Epithelial cell of proximal tubule (primary cell): Measurements from ENCODE around the gene SDK1. TPM values are rescaled to one million over a fixed set of nuclear protein-coding genes. Genes with fewer than 3 reads are reported as not detected.
A peak's percentile ranks its signal among the peaks of the same experiment; 100 is the strongest.

Experiments used
- DNase-seq: peaks from one replicate; pipeline ENCODE4 v3.0.0-alpha.2; 2011; ENCODE audit warnings: low read depth
- H3K4me3 ChIP-seq: 2 replicates; pipeline ENCODE4 v1.5.1; 2011; ENCODE audit warnings: low read depth, mild to moderate bottlenecking, low read length
- CTCF ChIP-seq: conservative IDR thresholded peaks from 2 replicates; pipeline ENCODE4 v1.5.1; 2012; ENCODE audit warnings: low read depth, mild to moderate bottlenecking, low read length
- total RNA-seq: library from RNA; depleted of rRNA; stranded (reverse); fragments of >200 nt; gene quantifications from 2 replicates; pipeline ENCODE4 v1.2.3, GENCODE V29; 2015

The SDK1 gene
- total RNA-seq, 1 donor from 2014 or later = 0.75 TPM

- no peak for DNase-seq
- H3K4me3 ChIP-seq = no peak overlapping the region
- TF ChIP-seq CTCF = no peak
Measured at GRCh38 chr7:3380034-3380433, 79.0 kb downstream of the SDK1 start.

- no peak for DNase-seq
- TF ChIP-seq CTCF = no peak
- peak overlapping the region; percentile 3 for H3K4me3 ChIP-seq
Measured at GRCh38 chr7:3380886-3381685, 80.0 kb downstream of the SDK1 start.

- H3K4me3 ChIP-seq = no peak overlapping the region
- TF ChIP-seq CTCF = no peak
- no peak for DNase-seq
Measured at GRCh38 chr7:3386423-3387190, 85.6 kb downstream of the SDK1 start.

- DNase-seq = no peak
- no peak for TF ChIP-seq CTCF
- no peak overlapping the region for H3K4me3 ChIP-seq
Measured at GRCh38 chr7:3393862-3394261, 92.8 kb downstream of the SDK1 start.

- DNase-seq = no peak
- TF ChIP-seq CTCF = no peak
- no peak overlapping the region for H3K4me3 ChIP-seq
Measured at GRCh38 chr7:3397324-3397723, 96.3 kb downstream of the SDK1 start.

- no peak for DNase-seq
- H3K4me3 ChIP-seq = no peak overlapping the region
- peak; percentile 45 for TF ChIP-seq CTCF
Measured at GRCh38 chr7:3399858-3400257, 98.8 kb downstream of the SDK1 start.
